Astrocyte (in vitro differentiated cells and primary cell): ENCODE measurements around the gene SUFU. TPM values are rescaled to one million over a fixed set of nuclear protein-coding genes. Genes with fewer than 3 reads are reported as not detected.

Experiments
- DNase-seq: peaks from one replicate; pipeline ENCODE4 v3.0.0-alpha.2; 2010; ENCODE audit warnings: low read depth
- FAIRE-seq: peaks from 2 replicates; lab custom pipeline; 2011; peaks lifted over from hg19 to GRCh38; lab: Jason Lieb, UNC
- H2AFZ ChIP-seq: 2 replicates; pipeline ENCODE4 v1.6.0; 2012; ENCODE audit warnings: low read depth, low read length, inconsistent platforms
- H3K27ac ChIP-seq: 2 replicates; pipeline ENCODE4 v1.5.1; 2011; ENCODE audit warnings: low read depth, low read length, inconsistent platforms
- H3K27me3 ChIP-seq: 2 replicates; pipeline ENCODE4 v1.6.0; 2011; ENCODE audit warnings: low read length, inconsistent platforms; ENCODE audit not compliant: insufficient read depth
- H3K36me3 ChIP-seq: 2 replicates; pipeline ENCODE4 v1.5.1; 2011; ENCODE audit warnings: low read length, inconsistent platforms; ENCODE audit not compliant: insufficient read depth
- H3K4me1 ChIP-seq: 2 replicates; pipeline ENCODE4 v1.5.1; 2011; ENCODE audit warnings: low read length, inconsistent platforms; ENCODE audit not compliant: insufficient read depth
- H3K4me2 ChIP-seq: 2 replicates; pipeline ENCODE4 v1.6.0; 2012; ENCODE audit warnings: low read length, inconsistent platforms
- H3K4me3 ChIP-seq: 2 replicates; pipeline ENCODE4 v1.5.1; 2011; ENCODE audit warnings: low read depth, mild to moderate bottlenecking, low read length, inconsistent platforms; ENCODE audit not compliant: insufficient read depth
- H3K79me2 ChIP-seq: 2 replicates; pipeline ENCODE4 v1.6.0; 2012; ENCODE audit warnings: mild to moderate bottlenecking, low read length, inconsistent platforms; ENCODE audit not compliant: insufficient read depth
- H3K9ac ChIP-seq: 2 replicates; pipeline ENCODE4 v1.6.0; 2012; ENCODE audit warnings: mild to moderate bottlenecking, low read length, inconsistent platforms
- H3K9me3 ChIP-seq: 2 replicates; pipeline ENCODE4 v1.5.1; 2012; ENCODE audit warnings: low read depth, mild to moderate bottlenecking, low read length, inconsistent platforms; ENCODE audit not compliant: insufficient read depth
- H4K20me1 ChIP-seq: 2 replicates; pipeline ENCODE4 v1.6.0; 2012; ENCODE audit warnings: low read length, inconsistent platforms; ENCODE audit not compliant: insufficient read depth
- H3K27ac Mint-ChIP-seq: one replicate; pipeline ENCODE4 v1.8.0; 2021; ENCODE audit warnings: mild to moderate bottlenecking, mixed read lengths; ENCODE audit not compliant: unreplicated experiment
- H3K27me3 Mint-ChIP-seq: one replicate; pipeline ENCODE4 v1.8.0; 2021; ENCODE audit warnings: low read depth, mixed read lengths; ENCODE audit not compliant: unreplicated experiment
- H3K36me3 Mint-ChIP-seq: one replicate; pipeline ENCODE4 v1.8.0; 2021; ENCODE audit warnings: low read depth, mixed read lengths; ENCODE audit not compliant: unreplicated experiment
- H3K4me1 Mint-ChIP-seq: one replicate; pipeline ENCODE4 v1.8.0; 2021; ENCODE audit warnings: low read depth, mixed read lengths; ENCODE audit not compliant: unreplicated experiment
- H3K4me3 Mint-ChIP-seq: one replicate; pipeline ENCODE4 v1.8.0; 2021; ENCODE audit warnings: mild to moderate bottlenecking, moderate library complexity, mixed read lengths; ENCODE audit not compliant: unreplicated experiment
- H3K9me3 Mint-ChIP-seq: one replicate; pipeline ENCODE4 v1.8.0; 2021; ENCODE audit warnings: mild to moderate bottlenecking, mixed read lengths; ENCODE audit not compliant: unreplicated experiment
- CTCF ChIP-seq: IDR thresholded peaks from 2 replicates; pipeline ENCODE4 v1.5.1; 2011; ENCODE audit warnings: low read depth, mild to moderate bottlenecking, inconsistent platforms, low read length, moderate library complexity; ENCODE audit not compliant: insufficient read depth
- EZH2 ChIP-seq: IDR thresholded peaks from 2 replicates; pipeline ENCODE4 v1.6.1; 2012; ENCODE audit warnings: mild to moderate bottlenecking, low read length, inconsistent platforms; ENCODE audit not compliant: insufficient read depth
- total RNA-seq: library from RNA; stranded (reverse); gene quantifications from 2 replicates; pipeline ENCODE4 v1.2.1, GENCODE V29; 2021

SUFU gene
- total RNA-seq, 1 donor from 2014 or later = 25.8 TPM

GRCh38 chr10:102461187-102462054 is 42.4 kb upstream of the SUFU start:
- FAIRE-seq (no peak), DNase-seq (peak; percentile 51)
- Mint-ChIP-seq H3K9me3 (no peaks in the 10 kb centered on the region), H3K27me3 (peaks cover 14% of the 10 kb centered on the region), H3K4me1 (peaks cover 2% of the 10 kb centered on the region), H3K27ac (no peak overlapping the region), H3K36me3 (no peaks in the 10 kb centered on the region), H3K4me3 (peak overlapping the region; percentile 88)
- Histone ChIP-seq H2AFZ (peak overlapping the region; percentile 98), H3K79me2 (no peaks in the 10 kb centered on the region), H3K4me2 (peak overlapping the region; percentile 97), H3K9me3 (no peaks in the 10 kb centered on the region), H3K36me3 (no peaks in the 10 kb centered on the region), H3K27me3 (peaks cover 7% of the 10 kb centered on the region), H3K27ac (no peak overlapping the region), H4K20me1 (no peaks in the 10 kb centered on the region), H3K9ac (peak overlapping the region; percentile 64), H3K4me3 (peak overlapping the region; percentile 65), H3K4me1 (peaks cover 8% of the 10 kb centered on the region)
- TF ChIP-seq CTCF = no peak
- no peak for TF ChIP-seq EZH2

DNA sequence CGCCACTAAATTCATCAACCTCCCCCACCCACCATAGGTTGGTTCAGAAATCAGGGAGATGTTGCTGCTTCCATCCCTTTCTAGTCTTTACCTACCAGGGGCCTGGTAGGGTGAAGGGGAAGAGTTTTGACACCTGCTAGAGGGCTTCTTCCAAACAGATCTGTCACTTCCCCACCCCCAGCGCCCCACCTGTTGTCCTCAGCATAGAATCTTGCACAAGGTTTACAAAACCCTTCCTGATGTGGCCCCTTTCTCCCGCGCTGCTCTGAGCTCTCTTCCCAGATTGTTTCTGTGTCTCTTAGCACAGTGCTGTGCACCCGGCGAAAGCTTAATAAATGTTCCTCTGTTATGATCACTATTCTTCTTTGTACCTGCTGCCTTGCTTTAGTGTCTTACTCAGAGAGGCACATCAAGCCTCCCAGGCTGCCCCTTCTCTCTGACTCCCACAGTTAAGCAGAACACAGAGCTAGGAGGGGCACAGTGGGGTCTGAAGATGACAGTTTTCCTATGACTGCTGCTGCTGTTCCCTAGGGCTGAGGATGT is 41.2 kb upstream of the SUFU start:
- peak overlapping the region; percentile 56 for H3K4me3 Mint-ChIP-seq
- no peak overlapping the region for H3K9ac ChIP-seq

More for the DNA sequence above, 41.2 kb upstream of the SUFU start:
- Histone ChIP-seq H3K36me3 (no peaks in the 10 kb centered on the region), H3K79me2 (no peaks in the 10 kb centered on the region), H4K20me1 (no peaks in the 10 kb centered on the region), H3K27ac (no peak overlapping the region), H3K4me3 (no peak overlapping the region), H3K4me1 (peaks cover 8% of the 10 kb centered on the region), H3K27me3 (peaks cover 7% of the 10 kb centered on the region), H3K4me2 (no peak overlapping the region), H3K9me3 (no peaks in the 10 kb centered on the region), H2AFZ (no peak overlapping the region)
- Mint-ChIP-seq H3K27ac (no peak overlapping the region), H3K4me1 (no peaks in the 10 kb centered on the region), H3K9me3 (no peaks in the 10 kb centered on the region), H3K27me3 (peaks cover 14% of the 10 kb centered on the region), H3K36me3 (no peaks in the 10 kb centered on the region)
- no peak for DNase-seq
- TF ChIP-seq EZH2 (no peak), CTCF (no peak)
- no peak for FAIRE-seq
